Brain microvascular endothelial cell (primary cell): ENCODE data around the gene CTPS2.

Experiments
- DNase-seq: peaks from one replicate; pipeline ENCODE4 v3.0.0-alpha.2; 2020
- H3K27ac ChIP-seq: fragments of 250-450 bp; sonication (Bioruptor Pico); 2 replicates; pipeline ENCODE4 v1.5.1; 2020; ENCODE audit warnings: mild to moderate bottlenecking, moderate library complexity
- H3K27me3 ChIP-seq: fragments of 250-450 bp; sonication (Bioruptor Pico); replicated peaks from 2 replicates; pipeline ENCODE4 v1.5.1; 2020; ENCODE audit warnings: mild to moderate bottlenecking
- H3K36me3 ChIP-seq: fragments of 250-450 bp; sonication (Bioruptor Pico); replicated peaks from 2 replicates; pipeline ENCODE4 v1.5.1; 2020; ENCODE audit warnings: mild to moderate bottlenecking
- H3K4me3 ChIP-seq: 2 replicates; pipeline ENCODE4 v1.5.1; 2011; ENCODE audit warnings: low read depth, mild to moderate bottlenecking, control low read depth, low read length, moderate library complexity
- CTCF ChIP-seq: IDR thresholded peaks from 2 replicates; pipeline ENCODE4 v1.5.1; 2011; ENCODE audit warnings: low read depth, mild to moderate bottlenecking, moderate library complexity, low read length, control low read depth, inconsistent platforms; ENCODE audit errors: missing control alignments
- in situ Hi-C: cut with HindIII; loops from 2 replicates; pipeline ENCODE4 v1.10.0; 2017; ENCODE audit warnings: low sequenced_read_pairs, low pct_ligation_motif_present

Gene CTPS2

DNA sequence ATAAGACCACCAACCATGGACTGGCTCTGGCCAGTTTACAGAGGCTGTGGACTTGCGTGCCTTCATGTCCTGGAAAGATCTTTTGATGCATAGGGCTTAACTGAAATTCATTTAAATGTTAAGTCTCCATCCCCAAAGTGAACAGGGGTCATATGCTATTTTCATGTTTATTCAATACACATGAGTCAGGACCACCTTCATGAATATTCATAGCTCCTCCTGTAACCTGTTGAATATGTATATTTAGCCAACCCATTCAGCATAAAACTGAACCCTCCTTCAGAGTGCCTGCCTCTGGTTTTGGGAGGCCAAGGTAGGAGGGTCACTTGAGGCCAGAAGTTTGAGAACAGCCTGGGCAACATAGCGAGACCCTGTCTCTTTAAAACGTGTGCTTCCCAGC, 7.1 kb downstream of the CTPS2 start:
- in situ Hi-C loops: no loop called here
- no peak for DNase-seq
- H3K27ac ChIP-seq: no peak overlapping the region
- H3K36me3 ChIP-seq: no peaks in the 10 kb centered on the region
- H3K4me3 ChIP-seq: no peak overlapping the region
- no peaks in the 10 kb centered on the region for H3K27me3 ChIP-seq
- no peak for TF ChIP-seq CTCF

DNA sequence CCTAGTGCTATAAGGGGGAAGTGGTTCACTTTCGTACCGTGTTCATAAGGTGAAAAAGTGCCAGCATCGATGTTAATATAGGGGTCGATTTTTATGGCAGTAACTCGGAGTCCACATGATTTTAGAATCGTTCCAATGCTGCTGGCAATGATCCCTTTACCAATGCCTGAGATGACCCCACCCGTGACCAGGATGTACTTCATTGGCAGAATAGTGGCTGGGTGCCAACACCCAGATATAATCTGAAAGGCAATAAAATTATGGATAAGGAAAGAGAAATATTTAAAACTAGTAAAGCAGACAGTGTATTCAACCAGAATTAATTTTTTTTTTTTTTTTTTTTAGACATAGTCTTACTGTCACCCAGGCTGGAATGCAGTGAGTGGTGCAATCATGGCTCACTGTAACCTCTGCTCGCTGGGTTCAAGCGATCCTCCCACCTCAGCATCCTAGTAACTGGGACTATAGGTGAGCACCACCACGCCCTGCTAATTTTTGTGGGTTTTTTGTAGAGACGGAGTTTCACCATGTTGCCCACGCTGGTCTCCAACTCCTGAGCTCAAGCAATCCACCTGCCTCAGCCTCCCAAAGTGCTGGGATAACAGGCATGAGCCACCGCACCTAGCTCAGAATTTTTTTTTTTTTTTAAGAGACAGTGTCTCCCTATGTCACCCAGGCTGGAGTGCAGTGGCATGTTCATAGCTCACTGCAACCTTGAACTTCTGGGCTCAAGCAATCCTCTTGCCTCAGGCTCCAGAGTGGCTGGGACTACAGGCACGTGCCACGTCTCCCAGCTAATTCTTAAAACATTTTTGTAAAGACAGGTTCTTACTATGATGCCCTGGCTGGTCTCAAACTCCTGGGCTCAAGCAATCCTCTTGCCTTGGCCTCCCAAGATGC, 9.5 kb downstream of the CTPS2 start:
- Histone ChIP-seq H3K27ac (no peak overlapping the region), H3K36me3 (no peaks in the 10 kb centered on the region), H3K4me3 (no peak overlapping the region), H3K27me3 (no peaks in the 10 kb centered on the region)
- in situ Hi-C loops: no loop called here
- DNase-seq: no peak
- no peak for TF ChIP-seq CTCF

DNA sequence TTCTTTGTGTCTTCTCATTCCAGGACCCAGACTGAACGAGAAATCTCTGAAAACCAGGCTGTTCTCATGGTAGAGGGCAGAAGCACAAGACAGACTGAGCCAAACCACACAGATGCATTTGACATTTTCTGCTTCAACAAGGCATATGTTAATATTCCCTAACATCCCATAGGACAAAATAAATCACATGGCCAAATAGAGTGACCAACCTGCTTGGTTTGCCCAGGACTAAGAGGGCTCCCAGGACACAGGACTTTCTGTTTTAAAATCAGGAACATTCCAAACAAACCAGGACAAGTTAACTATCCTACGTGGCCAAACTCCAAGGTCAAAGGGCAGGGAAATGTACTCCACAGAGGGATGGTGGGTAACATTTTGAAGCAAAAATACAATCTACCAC, 11.7 kb downstream of the CTPS2 start:
- H3K36me3 ChIP-seq: no peaks in the 10 kb centered on the region
- no peak for DNase-seq
- H3K27me3 ChIP-seq: no peaks in the 10 kb centered on the region
- H3K27ac ChIP-seq: no peak overlapping the region
- in situ Hi-C loops: no loop called here
- no peak overlapping the region for H3K4me3 ChIP-seq
- TF ChIP-seq CTCF: no peak

DNA sequence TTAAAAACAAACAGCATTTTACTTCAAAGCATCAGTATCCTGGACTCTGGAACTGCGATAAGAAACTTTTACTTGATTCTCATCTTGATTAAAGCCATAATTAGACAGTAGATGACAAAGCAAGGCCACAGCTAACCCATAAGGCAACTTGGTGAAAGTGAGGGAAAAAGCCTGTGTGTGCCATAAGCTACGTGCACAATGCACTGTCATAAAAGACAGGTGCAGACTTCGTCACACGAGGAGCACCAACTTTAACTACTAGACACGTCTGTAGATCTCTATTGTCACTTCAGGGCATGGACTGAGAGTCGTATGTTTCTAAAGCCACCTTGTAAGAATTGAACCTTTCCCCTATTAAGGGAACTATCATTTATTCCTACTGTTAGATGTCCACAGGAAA, 13.1 kb downstream of the CTPS2 start:
- no peak for TF ChIP-seq CTCF
- Histone ChIP-seq H3K27ac (no peak overlapping the region), H3K36me3 (no peaks in the 10 kb centered on the region), H3K27me3 (no peaks in the 10 kb centered on the region), H3K4me3 (no peak overlapping the region)
- DNase-seq: no peak
- in situ Hi-C loops: no loop called here

DNA sequence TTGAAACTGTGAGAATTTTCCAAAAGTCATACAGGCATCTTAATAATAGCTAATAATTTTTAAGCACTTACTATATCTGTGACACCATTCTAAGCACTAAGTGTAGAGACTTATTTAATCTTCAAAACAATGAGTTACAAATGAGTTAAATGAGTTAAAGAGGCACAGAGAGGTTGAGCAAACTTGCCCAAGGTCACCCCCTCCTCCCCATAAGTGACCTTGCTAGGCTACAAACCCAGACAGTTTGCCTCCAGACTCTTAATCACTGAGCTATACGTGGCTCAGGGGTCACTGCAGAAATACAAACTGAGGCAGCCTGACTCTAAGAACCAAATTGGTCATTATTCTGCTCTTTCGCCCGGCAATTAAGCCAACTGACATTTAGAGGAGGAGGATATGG, 15.5 kb downstream of the CTPS2 start:
- H3K27me3 ChIP-seq: no peaks in the 10 kb centered on the region
- H3K27ac ChIP-seq: no peak overlapping the region
- in situ Hi-C loops: no loop called here
- DNase-seq: no peak
- H3K4me3 ChIP-seq: no peak overlapping the region
- no peaks in the 10 kb centered on the region for H3K36me3 ChIP-seq
- no peak for TF ChIP-seq CTCF

GRCh38 chrX:16695079-16695676, 17.3 kb downstream of the CTPS2 start:
- no peak overlapping the region for H3K4me3 ChIP-seq
- H3K36me3 ChIP-seq: peaks cover 4% of the 10 kb centered on the region
- in situ Hi-C loops: no loop called here
- TF ChIP-seq CTCF: peak; percentile 92
- no peak overlapping the region for H3K27ac ChIP-seq
- peak; percentile 70 for DNase-seq
- H3K27me3 ChIP-seq: no peaks in the 10 kb centered on the region
